Right kidney (tissue), 1 donor: ENCODE results near the gene CNIH4.
"Not testable (repeated sequence)": the region's sequence is repeated elsewhere in the genome, so short reads cannot be mapped to it uniquely, and the experiment has no call there.

ENCODE experiments used
- DNase-seq: peaks from one replicate; pipeline ENCODE4 v3.0.0-alpha.2; 2016

The CNIH4 gene

GRCh38 chr1:224392411-224393249 is 36.0 kb downstream of the CNIH4 start:
- DNase-seq, result no peak

GRCh38 chr1:224393294-224393693 is 36.6 kb downstream of the CNIH4 start:
- no peak for DNase-seq

- no peak for DNase-seq
Observed at GRCh38 chr1:224399887-224400286, 43.2 kb downstream of the CNIH4 start.

GRCh38 chr1:224402472-224403036 is 45.9 kb downstream of the CNIH4 start:
- DNase-seq, result no peak

- no peak for DNase-seq
Observed at GRCh38 chr1:224404916-224405603, 48.4 kb downstream of the CNIH4 start.

- DNase-seq, result no peak
Observed at GRCh38 chr1:224405604-224405970, 48.9 kb downstream of the CNIH4 start.

GRCh38 chr1:224406216-224406615 is 49.5 kb downstream of the CNIH4 start:
- DNase-seq, result no peak

- no peak for DNase-seq
Observed at GRCh38 chr1:224407571-224408293, 51.1 kb downstream of the CNIH4 start.

GRCh38 chr1:224408294-224408590 is 51.6 kb downstream of the CNIH4 start:
- DNase-seq, result no peak

- no peak for DNase-seq
Observed at GRCh38 chr1:224411766-224412165, 55.1 kb downstream of the CNIH4 start.

- no peak for DNase-seq
Observed at GRCh38 chr1:224420106-224420505, 63.4 kb downstream of the CNIH4 start.

- DNase-seq, result no peak
Observed at GRCh38 chr1:224425279-224425884, 68.7 kb downstream of the CNIH4 start.

GRCh38 chr1:224426869-224427268 is 70.2 kb downstream of the CNIH4 start:
- DNase-seq, result not testable (repeated sequence)

GRCh38 chr1:224427346-224427745 is 70.7 kb downstream of the CNIH4 start:
- no peak for DNase-seq

- not testable (repeated sequence) for DNase-seq
Observed at GRCh38 chr1:224428713-224429112, 72.0 kb downstream of the CNIH4 start.
